CD14-positive monocyte (primary cell): ENCODE results near the gene CTSH. TPM values are rescaled to one million over a fixed set of nuclear protein-coding genes. Genes with fewer than 3 reads are reported as not detected.

Source experiments
- DNase-seq, 3 donors: peaks; one replicate each; pipeline ENCODE4 v3.0.0-alpha.2; 2011 to 2022
- H2AFZ ChIP-seq: 2 replicates; pipeline ENCODE4 v1.6.0; 2012; ENCODE audit warnings: mild to moderate bottlenecking, low read depth, low read length, inconsistent platforms; ENCODE audit not compliant: insufficient read depth, poor library complexity, severe bottlenecking
- H3K27ac ChIP-seq, 2 donors: 1 replicate in 1 of 2; 2 replicates in 1 of 2; pipeline ENCODE4 v1.5.1; 2012 to 2013; ENCODE audit warnings: low read length in 2 of 2, control low read depth in 1 of 2, inconsistent platforms in 1 of 2, low read depth in 1 of 2, mild to moderate bottlenecking in 1 of 2
- H3K27me3 ChIP-seq, 2 donors: one replicate each; pipeline versions ENCODE4 v1.6.0 to v1.6.1; 2011 to 2013; ENCODE audit warnings: low read length in 2 of 2; ENCODE audit not compliant: control insufficient read depth in 2 of 2, insufficient read depth in 2 of 2
- H3K36me3 ChIP-seq, 2 donors: replicated peaks in 1 of 2; 1 replicate in 1 of 2; 2 replicates in 1 of 2; pipeline versions ENCODE4 v1.5.1 to v1.6.1; 2012 to 2013; ENCODE audit warnings: low read length in 2 of 2, control low read depth in 1 of 2, inconsistent platforms in 1 of 2, mild to moderate bottlenecking in 1 of 2; ENCODE audit not compliant: insufficient read depth in 2 of 2, control insufficient read depth in 1 of 2
- H3K4me1 ChIP-seq, 2 donors: 1 replicate in 1 of 2; 2 replicates in 1 of 2; pipeline versions ENCODE4 v1.5.1 to v1.6.1; 2012 to 2013; ENCODE audit warnings: low read length in 2 of 2, control low read depth in 1 of 2, inconsistent platforms in 1 of 2, mild to moderate bottlenecking in 1 of 2, moderate library complexity in 1 of 2; ENCODE audit not compliant: insufficient read depth in 2 of 2, control insufficient read depth in 1 of 2
- H3K4me2 ChIP-seq: replicated peaks from 2 replicates; pipeline ENCODE3; 2012; ENCODE audit warnings: low read length, moderate library complexity, mild to moderate bottlenecking; ENCODE audit not compliant: poor library complexity, severe bottlenecking; ENCODE audit errors: extremely low read depth
- H3K4me3 ChIP-seq, 3 experiments: fragments of 200-600 bp in 1 of 3; sonication (generic) in 1 of 3; replicated peaks in 1 of 3; 1 replicate in 2 of 3; 2 replicates in 1 of 3; pipeline ENCODE4 v1.5.1; 2011 to 2013; ENCODE audit warnings: low read length in 3 of 3, mild to moderate bottlenecking in 3 of 3, control low read depth in 2 of 3, low read depth in 2 of 3, inconsistent platforms in 1 of 3, moderate library complexity in 1 of 3
- H3K79me2 ChIP-seq: 2 replicates; pipeline ENCODE4 v1.6.0; 2012; ENCODE audit warnings: mild to moderate bottlenecking, control low read depth, inconsistent platforms, low read length, moderate library complexity; ENCODE audit not compliant: insufficient read depth
- H3K9ac ChIP-seq: 2 replicates; pipeline ENCODE4 v1.6.0; 2017; ENCODE audit warnings: low read length, mild to moderate bottlenecking; ENCODE audit not compliant: insufficient read depth, poor library complexity, severe bottlenecking
- H3K9me3 ChIP-seq, 2 donors: replicated peaks in 1 of 2; 1 replicate in 1 of 2; 2 replicates in 1 of 2; pipeline versions ENCODE4 v1.5.1 to v1.6.1; 2012 to 2013; ENCODE audit warnings: low read length in 2 of 2, control low read depth in 1 of 2; ENCODE audit not compliant: control insufficient read depth in 1 of 2, insufficient read depth in 1 of 2
- H4K20me1 ChIP-seq: 2 replicates; pipeline ENCODE4 v1.6.0; 2012; ENCODE audit warnings: mild to moderate bottlenecking, low read length, control low read depth, moderate library complexity; ENCODE audit not compliant: insufficient read depth
- H3K27ac Mint-ChIP-seq, 7 donors: one replicate each; pipeline ENCODE4 v1.8.0; 2020; ENCODE audit warnings: mild to moderate bottlenecking in 7 of 7, mixed read lengths in 7 of 7, moderate library complexity in 6 of 7, inconsistent platforms in 2 of 7
- H3K27me3 Mint-ChIP-seq, 3 donors: one replicate each; pipeline ENCODE4 v1.8.0; 2021 to 2022; ENCODE audit warnings: low read depth in 3 of 3, mild to moderate bottlenecking in 3 of 3, mixed read lengths in 3 of 3, moderate library complexity in 3 of 3, inconsistent platforms in 1 of 3
- H3K36me3 Mint-ChIP-seq, 2 donors: one replicate each; pipeline ENCODE4 v1.8.0; 2020; ENCODE audit warnings: mixed read lengths in 2 of 2, inconsistent platforms in 1 of 2, mild to moderate bottlenecking in 1 of 2
- H3K4me1 Mint-ChIP-seq: one replicate; pipeline ENCODE4 v1.8.0; 2020; ENCODE audit warnings: mild to moderate bottlenecking, mixed read lengths
- H3K4me3 Mint-ChIP-seq, 2 donors: one replicate each; pipeline ENCODE4 v1.8.0; 2020; ENCODE audit warnings: mild to moderate bottlenecking in 2 of 2, mixed read lengths in 2 of 2, moderate library complexity in 1 of 2
- H3K9me3 Mint-ChIP-seq, 7 donors: one replicate each; pipeline ENCODE4 v1.8.0; 2020 to 2022; ENCODE audit warnings: mixed read lengths in 7 of 7, mild to moderate bottlenecking in 6 of 7, moderate library complexity in 6 of 7, inconsistent platforms in 2 of 7
- CTCF ChIP-seq: fragments of 200-600 bp; IDR thresholded peaks from one replicate; pipeline ENCODE4 v1.8.0; 2022; ENCODE audit warnings: antibody characterized with exemption, mild to moderate bottlenecking
- WGBS: methylation state at CpG from one replicate; pipeline ENCODE4 v1.1.5; 2013; ENCODE audit warnings: missing lambda C conversion rate; ENCODE audit not compliant: insufficient coverage; 5-methylcytosine and 5-hydroxymethylcytosine counted together
- intact Hi-C, 2 donors: fragments of 100-400 bp; cut with micrococcal nuclease; formaldehyde crosslinking; loops; one replicate each; pipeline versions ENCODE4 v1.15.0 to v1.15.1; 2023
- polyA plus RNA-seq, 3 donors: library from polyadenylated mRNA; depleted of rRNA in 1 of 3; unstranded in 2 of 3; stranded (reverse) in 1 of 3; fragments of 300-500 nt in 2 of 3; fragments of >200 nt in 1 of 3; fragmentation: Illumina TruSeq in 2 of 3; gene quantifications; 1 replicate in 2 of 3; 2 replicates in 1 of 3; pipeline ENCODE4 v1.2.3, GENCODE V29; 2012 to 2021

The CTSH gene
- polyA plus RNA-seq, 3 donors: 555 to 884 (median 756) TPM

GRCh38 chr15:78968539-78969271, 23.9 kb upstream of the CTSH start:
- Histone ChIP-seq H4K20me1 (no peaks in the 10 kb centered on the region), H3K9me3 (no peaks in the 10 kb centered on the region), H3K36me3 (no peaks in the 10 kb centered on the region), H3K27me3 (no peaks in the 10 kb centered on the region), H3K4me1 (no peaks in the 10 kb centered on the region), H3K4me2 (no peak overlapping the region), H2AFZ (no peak overlapping the region), H3K27ac (no peak overlapping the region), H3K4me3 (no peak overlapping the region), H3K79me2 (no peaks in the 10 kb centered on the region), H3K9ac (no peak overlapping the region)
- intact Hi-C loops: no loop called here
- Mint-ChIP-seq H3K4me1 (no peaks in the 10 kb centered on the region), H3K36me3 (no peaks in the 10 kb centered on the region), H3K27me3 (peaks cover 0 to 1% (median 0%) of the 10 kb centered on the region in 3 donors), H3K9me3 (no peaks in the 10 kb centered on the region), H3K4me3 (no peak overlapping the region), H3K27ac (no peak overlapping the region)
- TF ChIP-seq CTCF: no peak
- DNase-seq: no peak
- WGBS: 100% methylated on average over 4 of the region's 5 CpGs

- Histone ChIP-seq H3K27ac (no peak overlapping the region), H3K36me3 (no peaks in the 10 kb centered on the region)
Measured at GRCh38 chr15:78968114-78968513, 23.3 kb upstream of the CTSH start.

More at GRCh38 chr15:78968114-78968513, 23.3 kb upstream of the CTSH start:
- Mint-ChIP-seq H3K27ac (no peak overlapping the region), H3K4me3 (no peak overlapping the region), H3K9me3 (no peaks in the 10 kb centered on the region), H3K36me3 (no peaks in the 10 kb centered on the region), H3K27me3 (peaks cover 0 to 2% (median 0%) of the 10 kb centered on the region in 3 donors), H3K4me1 (no peaks in the 10 kb centered on the region)
- Histone ChIP-seq H3K4me1 (no peaks in the 10 kb centered on the region), H3K4me2 (no peak overlapping the region), H3K79me2 (no peaks in the 10 kb centered on the region), H3K27me3 (no peaks in the 10 kb centered on the region), H3K4me3 (no peak overlapping the region), H4K20me1 (no peaks in the 10 kb centered on the region), H3K9ac (no peak overlapping the region), H3K9me3 (no peaks in the 10 kb centered on the region), H2AFZ (no peak overlapping the region)
- intact Hi-C loops: no loop called here
- TF ChIP-seq CTCF: no peak
- DNase-seq: no peak
- WGBS: no CpG with 5 or more reads among the region's 2 CpGs
